ENCODE measurements around the gene PPP1R26. TPM values are rescaled to one million over a fixed set of nuclear protein-coding genes. Genes with fewer than 3 reads are reported as not detected.
"Not testable (repeated sequence)": the region's sequence is repeated elsewhere in the genome, so short reads cannot be mapped to it uniquely, and the experiment has no call there.

PPP1R26 gene
- total and polyA plus RNA-seq, 9 of the 15 experiments (the other 6 are each of a cell fraction or from before 2014, with no cell fraction given), result 0.77 to 26.8 (median 9.3) TPM

GRCh38 chr9:135440620-135441019 lies 39.0 kb upstream of the PPP1R26 start (continued):
- TF ChIP-seq MAZ (CRISPR knock-in tag; conservative IDR thresholded peaks at IDR 0.05 in 1 of 2, IDR thresholded peaks at IDR 0.05 in 1 of 2), result peak in 1 of 2 experiments; percentile 52; a peak in 1 of 4 replicates
- TF ChIP-seq NR2F6 (CRISPR knock-in tag; IDR thresholded peaks at IDR 0.05), result no peak
- TF ChIP-seq SP2 (IDR thresholded peaks at IDR 0.05; ENCODE audit: extremely low read depth, low read depth, low read length, poor library complexity, severe bottlenecking), result no peak
- peak; percentile 40 for TF ChIP-seq CREM (IDR thresholded peaks at IDR 0.05; ENCODE audit: low read depth)
- TF ChIP-seq ZNF316 (IDR thresholded peaks at IDR 0.05), result peak; percentile 58

DNA sequence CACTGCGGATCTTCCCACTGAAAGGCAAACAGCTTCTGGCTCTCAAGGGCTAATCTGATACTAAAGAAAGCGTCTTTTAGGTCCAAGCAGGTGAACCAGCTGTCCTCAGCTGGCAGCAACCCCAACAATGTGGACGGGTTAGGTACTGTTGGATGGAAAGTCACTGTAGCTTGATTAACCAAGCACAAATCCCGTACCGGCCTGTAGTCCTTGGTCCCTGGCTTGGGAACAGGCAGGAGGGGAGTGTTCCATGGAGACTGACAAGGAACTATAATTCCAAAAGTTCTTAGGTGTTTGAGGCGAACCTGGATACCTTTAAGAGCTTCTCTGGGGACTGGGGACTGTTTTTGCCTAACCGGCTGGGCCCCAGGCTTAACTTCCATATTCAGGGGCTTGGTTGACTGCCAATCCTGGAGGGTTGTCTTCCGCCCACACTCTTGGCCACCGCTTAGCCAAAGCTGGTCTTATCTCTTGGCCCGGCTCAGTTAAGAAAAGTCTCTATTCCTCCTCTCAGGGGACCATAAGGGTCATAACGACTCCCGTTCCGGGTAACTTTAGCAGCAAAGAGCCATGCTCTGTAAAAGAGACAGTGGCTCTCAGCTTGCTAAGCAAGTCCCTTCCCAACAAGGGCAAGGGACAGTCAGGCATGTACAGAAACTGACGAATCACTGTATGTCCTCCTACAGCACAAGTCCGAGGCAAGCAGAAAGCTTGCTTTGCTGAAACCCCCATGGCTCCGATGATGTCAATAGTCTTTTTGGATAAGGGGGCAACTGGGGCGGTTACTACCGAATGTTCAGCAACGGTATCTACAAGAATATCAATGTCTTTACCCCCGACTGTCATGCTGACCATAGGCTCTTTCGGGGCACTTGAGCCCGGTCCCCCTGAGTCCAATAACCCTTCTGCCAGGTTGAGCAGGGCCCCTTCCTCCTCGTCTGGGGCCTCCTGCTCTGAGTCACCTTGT lies 38.2 kb upstream of the PPP1R26 start:
- Histone ChIP-seq H3K4me1 (replicated peaks in 1 of 2; ENCODE audit: control insufficient read depth in 2 of 2, insufficient read depth in 2 of 2, low read length in 2 of 2) (peaks cover 18 to 35% of the 10 kb centered on the region in 2 experiments), H3K9ac (ENCODE audit: insufficient read depth in 1 of 2, low read depth in 2 of 2, low read length in 2 of 2) (peak overlapping the region; percentile 48 to 81; a peak in 3 of 4 replicates), H3K27ac (ENCODE audit: extremely low read depth, low read depth, low read length) (peak overlapping the region; percentile 83), H3K4me2 (ENCODE audit: insufficient read depth, low read length) (peak overlapping the region; percentile 74), H2AFZ (ENCODE audit: low read depth, low read length) (peak overlapping the region; percentile 91)
- WGBS (ENCODE audit: insufficient coverage, low coverage, missing lambda C conversion rate), result 2% methylated on average over 23 of the region's 23 CpGs
- intact Hi-C loops (cut with micrococcal nuclease), result loop anchor here (2.0 kb wide), 2 partner anchors 27 to 59 kb away; partner anchors contain the start of gene MRPS2
- H3K36me3 ChIP-seq (ENCODE audit: control insufficient read depth, insufficient read depth, low read length); H3K27me3 ChIP-seq (ENCODE audit: control insufficient read depth in 2 of 2, insufficient read depth in 2 of 2, low read length in 2 of 2); H3K9me1 ChIP-seq (ENCODE audit: control insufficient read depth, insufficient read depth, low read length); in situ Hi-C loops (cut with MboI); H3K79me2 ChIP-seq (ENCODE audit: control insufficient read depth, insufficient read depth, low read length); H3K4me3 ChIP-seq; H3K9me3 ChIP-seq (replicated peaks; ENCODE audit: control insufficient read depth, insufficient read depth, low read depth, low read length); BruUV-seq (replicated peaks); H4K20me1 ChIP-seq (replicated peaks; ENCODE audit: control insufficient read depth, insufficient read depth, low read length): not testable (repeated sequence)
- DNase-seq (ENCODE audit: extremely low read depth in 1 of 4, low spot score in 3 of 4), result peak; percentile 45 to 92 (median 55)
- ChIA-PET POLR2A (interaction anchor here (0.7 to 1.7 kb wide), 10 partner anchors 13 to 656 kb away, joined by 3 to 5 read pairs (median 4); no protein-coding TSS in a partner anchor), CTCF (ENCODE audit: low intra/inter-chr PET ratio) (interaction anchor here (1.0 kb wide), 1 partner anchor 28 kb away, joined by 3 read pairs; no protein-coding TSS in a partner anchor)
- ATAC-seq, result peak; percentile 44; the same call in 1 of the 3 replicates
- peak; percentile 95 for FAIRE-seq
- TF ChIP-seq PTRF (tag; IDR thresholded peaks at IDR 0.05) (peak; percentile 74), FOSL1 (tag; conservative IDR thresholded peaks at IDR 0.05) (peak; percentile 73), ZNF175 (CRISPR knock-in tag; IDR thresholded peaks at IDR 0.05; ENCODE audit: low read depth) (0 out of 2 replicates have a peak, but pooled peaks have one; percentile 37), NFE2 (IDR thresholded peaks at IDR 0.05; ENCODE audit: low read depth) (0 out of 2 replicates have a peak, but pooled peaks have one; percentile 14), ZNF239 (CRISPR knock-in tag; IDR thresholded peaks at IDR 0.05) (peak; percentile 21; the same call in 1 of the 2 replicates), ZNF79 (CRISPR knock-in tag; IDR thresholded peaks at IDR 0.05; ENCODE audit: low read depth) (peak; percentile 53; the same call in 1 of the 2 replicates), DEAF1 (CRISPR knock-in tag; IDR thresholded peaks at IDR 0.05) (0 out of 2 replicates have a peak, but pooled peaks have one; percentile 5), STAT5A (IDR thresholded peaks at IDR 0.05; ENCODE audit: borderline replicate concordance, low read length) (peak; percentile 40; the same call in 1 of the 2 replicates), ETV5 (CRISPR knock-in tag; IDR thresholded peaks at IDR 0.05; ENCODE audit: low read depth) (peak; percentile 53), GTF2E2 (tag; IDR thresholded peaks at IDR 0.05) (peak; percentile 46; the same call in 1 of the 2 replicates), SMARCE1 (IDR thresholded peaks at IDR 0.05) (peak; percentile 63; the same call in 1 of the 2 replicates), ZNF583 (CRISPR knock-in tag; IDR thresholded peaks at IDR 0.05) (peak; percentile 88; the same call in 1 of the 2 replicates)

Measured in K562 (cell line).